ENCODE results near the gene CNOT4.
"Not testable (repeated sequence)": the region's sequence is repeated elsewhere in the genome, so short reads cannot be mapped to it uniquely, and the experiment has no call there.

The CNOT4 gene

DNA sequence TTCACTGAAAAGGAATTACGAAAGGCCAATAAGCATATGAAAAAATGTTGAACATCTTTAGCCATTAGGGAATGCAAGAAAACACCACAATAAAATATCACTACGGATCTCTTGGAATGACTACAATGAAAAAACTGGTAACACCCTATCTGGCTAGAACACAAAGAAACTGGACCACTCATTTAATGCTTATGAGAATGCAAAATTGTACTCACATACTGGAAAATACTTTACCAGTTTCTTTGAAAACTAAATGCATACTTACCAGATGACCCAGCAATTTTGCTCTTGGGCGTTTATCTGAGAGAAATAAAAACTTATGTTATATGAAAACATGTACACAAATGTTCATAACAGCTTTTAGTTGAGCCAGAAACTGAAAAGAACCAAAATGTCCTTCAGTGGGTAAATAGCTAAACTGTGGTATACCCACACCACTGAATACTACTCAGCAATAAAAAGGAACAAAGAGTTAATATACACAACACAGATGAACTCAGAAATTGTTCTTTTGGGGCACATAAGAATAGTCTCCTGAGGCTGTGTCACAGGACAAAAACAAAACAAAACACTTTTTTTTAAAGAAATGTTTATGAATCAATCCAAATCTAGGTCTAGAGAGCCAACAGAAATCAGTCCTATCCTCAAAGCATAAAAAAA lies 23.5 kb downstream of the CNOT4 start:
- TF ChIP-seq, protein P1, sequence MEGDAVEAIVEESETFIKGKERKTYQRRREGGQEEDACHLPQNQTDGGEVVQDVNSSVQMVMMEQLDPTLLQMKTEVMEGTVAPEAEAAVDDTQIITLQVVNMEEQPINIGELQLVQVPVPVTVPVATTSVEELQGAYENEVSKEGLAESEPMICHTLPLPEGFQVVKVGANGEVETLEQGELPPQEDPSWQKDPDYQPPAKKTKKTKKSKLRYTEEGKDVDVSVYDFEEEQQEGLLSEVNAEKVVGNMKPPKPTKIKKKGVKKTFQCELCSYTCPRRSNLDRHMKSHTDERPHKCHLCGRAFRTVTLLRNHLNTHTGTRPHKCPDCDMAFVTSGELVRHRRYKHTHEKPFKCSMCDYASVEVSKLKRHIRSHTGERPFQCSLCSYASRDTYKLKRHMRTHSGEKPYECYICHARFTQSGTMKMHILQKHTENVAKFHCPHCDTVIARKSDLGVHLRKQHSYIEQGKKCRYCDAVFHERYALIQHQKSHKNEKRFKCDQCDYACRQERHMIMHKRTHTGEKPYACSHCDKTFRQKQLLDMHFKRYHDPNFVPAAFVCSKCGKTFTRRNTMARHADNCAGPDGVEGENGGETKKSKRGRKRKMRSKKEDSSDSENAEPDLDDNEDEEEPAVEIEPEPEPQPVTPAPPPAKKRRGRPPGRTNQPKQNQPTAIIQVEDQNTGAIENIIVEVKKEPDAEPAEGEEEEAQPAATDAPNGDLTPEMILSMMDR (IDR thresholded peaks at IDR 0.05; ENCODE audit: borderline replicate concordance, insufficient read depth, low read depth, low read length), result no peak
- H3K4me3 ChIP-seq (ENCODE audit: low read depth, low read length), result no peak overlapping the region

DNA sequence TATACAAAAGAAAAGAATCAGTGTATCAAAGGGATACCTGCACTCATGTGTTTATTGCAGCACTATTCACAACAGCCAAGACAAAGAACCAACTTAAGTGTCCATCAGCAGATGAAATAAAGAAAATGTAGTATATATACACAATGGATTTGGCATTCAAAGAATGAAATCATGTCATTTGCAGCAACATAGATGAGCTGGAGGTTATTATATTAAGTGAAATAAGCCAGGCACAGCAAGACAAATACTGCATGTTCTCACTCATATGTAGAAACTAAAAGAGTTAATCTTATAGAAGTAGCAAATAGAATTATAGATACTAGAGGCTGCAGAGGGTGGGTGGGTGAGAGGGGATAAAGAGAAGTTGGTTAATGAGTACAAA lies 28.3 kb downstream of the CNOT4 start:
- H3K4me3 ChIP-seq (ENCODE audit: low read depth, low read length), result no peak overlapping the region
- TF ChIP-seq, protein P1 (IDR thresholded peaks at IDR 0.05; ENCODE audit: borderline replicate concordance, insufficient read depth, low read depth, low read length), result no peak

DNA sequence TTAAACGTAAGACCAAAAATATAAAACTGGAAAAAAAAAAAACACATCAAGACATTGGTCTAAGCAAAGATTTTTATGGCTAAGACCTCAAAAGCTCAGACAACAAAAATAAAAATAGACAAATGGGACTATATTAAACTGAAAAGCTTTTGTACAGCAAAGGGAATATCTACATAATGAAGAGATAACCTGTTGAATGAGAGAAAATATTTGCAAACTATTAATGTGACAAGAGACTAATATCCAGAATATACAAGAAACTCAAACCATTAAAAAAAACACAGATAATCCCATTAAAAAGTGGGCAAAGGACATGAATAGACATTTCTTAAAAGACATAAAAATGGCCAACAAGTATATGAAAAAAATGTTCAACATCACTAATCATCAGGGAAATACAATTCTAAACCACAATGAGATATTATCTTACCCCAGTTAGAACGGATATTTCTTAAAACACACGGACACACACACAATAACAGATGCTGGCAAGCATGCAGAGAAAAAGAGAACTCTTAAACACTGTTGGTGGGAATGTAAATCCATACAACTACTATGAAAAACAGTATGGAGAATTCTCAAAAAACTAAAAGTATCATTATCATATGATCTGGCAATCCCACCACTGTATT lies 28.8 kb downstream of the CNOT4 start:
- TF ChIP-seq, protein P1 (IDR thresholded peaks at IDR 0.05; ENCODE audit: borderline replicate concordance, insufficient read depth, low read depth, low read length), result no peak
- H3K4me3 ChIP-seq (ENCODE audit: low read depth, low read length), result no peak overlapping the region

DNA sequence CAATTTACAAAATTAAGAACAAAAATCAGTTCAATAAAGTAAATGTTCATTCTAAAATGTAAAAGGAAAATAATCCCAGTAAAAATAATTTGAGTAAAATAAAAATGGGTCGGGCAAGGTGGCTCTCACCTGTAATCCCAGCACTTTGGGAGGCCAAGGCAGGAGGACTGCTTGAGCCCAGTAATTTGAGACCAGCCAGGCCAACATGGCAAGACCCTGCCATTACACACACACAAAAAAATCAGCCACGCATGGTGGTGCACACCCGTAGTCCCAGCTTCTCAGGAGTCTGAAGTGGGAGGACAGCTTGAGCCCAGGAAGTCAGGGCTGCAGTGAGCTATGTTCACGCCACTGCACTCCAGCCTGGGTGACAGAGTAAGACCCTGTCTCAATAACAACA lies 34.4 kb downstream of the CNOT4 start:
- TF ChIP-seq, protein P1 (IDR thresholded peaks at IDR 0.05; ENCODE audit: borderline replicate concordance, insufficient read depth, low read depth, low read length), result no peak
- H3K4me3 ChIP-seq (ENCODE audit: low read depth, low read length), result no peak overlapping the region

DNA sequence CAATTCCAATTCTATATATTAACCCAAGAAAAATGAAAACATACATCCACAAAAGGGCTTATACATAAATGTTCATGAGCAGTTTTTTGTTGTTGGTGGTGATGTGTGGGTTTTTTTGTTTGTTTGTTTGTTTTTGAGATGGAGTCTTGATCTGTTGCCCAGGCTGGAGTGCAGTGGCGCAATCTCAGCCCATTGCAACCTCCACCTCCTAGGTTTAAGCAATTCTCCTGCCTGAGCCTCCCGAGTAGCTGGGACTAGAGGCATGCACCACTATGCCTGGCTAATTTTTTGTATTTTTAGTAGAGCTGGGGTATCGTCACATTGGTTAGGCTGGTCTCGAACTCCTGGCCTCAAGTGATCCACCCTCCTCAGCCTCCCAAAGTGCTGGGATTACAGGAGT lies 40.2 kb downstream of the CNOT4 start:
- not testable (repeated sequence) for H3K4me3 ChIP-seq (ENCODE audit: low read depth, low read length)

DNA sequence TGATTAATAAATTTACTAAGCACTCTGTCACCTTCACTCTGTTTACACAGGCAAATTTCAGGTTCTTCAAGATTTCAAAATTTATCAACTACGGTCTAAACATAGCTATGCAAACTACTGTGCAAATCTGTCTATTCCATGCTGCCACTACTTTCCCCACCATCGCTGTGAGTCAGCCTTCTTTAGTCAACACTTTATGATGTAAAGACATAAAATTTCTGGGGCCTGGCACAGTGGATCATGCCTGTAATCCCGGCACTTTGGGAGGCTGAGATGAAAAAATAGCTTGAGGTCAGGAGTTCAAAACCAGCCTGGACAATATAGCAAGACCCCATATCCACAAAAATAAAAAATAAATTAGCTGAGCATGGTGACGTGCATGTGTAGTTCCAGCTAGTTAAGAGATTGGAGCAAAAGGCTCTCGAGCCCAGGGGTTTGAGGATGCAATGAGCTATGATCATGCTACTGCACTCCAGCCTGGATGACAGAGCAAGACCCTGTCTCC lies 42.6 kb downstream of the CNOT4 start:
- H3K4me3 ChIP-seq (ENCODE audit: low read depth, low read length), result no peak overlapping the region
- TF ChIP-seq, protein P1 (IDR thresholded peaks at IDR 0.05; ENCODE audit: borderline replicate concordance, insufficient read depth, low read depth, low read length), result no peak

DNA sequence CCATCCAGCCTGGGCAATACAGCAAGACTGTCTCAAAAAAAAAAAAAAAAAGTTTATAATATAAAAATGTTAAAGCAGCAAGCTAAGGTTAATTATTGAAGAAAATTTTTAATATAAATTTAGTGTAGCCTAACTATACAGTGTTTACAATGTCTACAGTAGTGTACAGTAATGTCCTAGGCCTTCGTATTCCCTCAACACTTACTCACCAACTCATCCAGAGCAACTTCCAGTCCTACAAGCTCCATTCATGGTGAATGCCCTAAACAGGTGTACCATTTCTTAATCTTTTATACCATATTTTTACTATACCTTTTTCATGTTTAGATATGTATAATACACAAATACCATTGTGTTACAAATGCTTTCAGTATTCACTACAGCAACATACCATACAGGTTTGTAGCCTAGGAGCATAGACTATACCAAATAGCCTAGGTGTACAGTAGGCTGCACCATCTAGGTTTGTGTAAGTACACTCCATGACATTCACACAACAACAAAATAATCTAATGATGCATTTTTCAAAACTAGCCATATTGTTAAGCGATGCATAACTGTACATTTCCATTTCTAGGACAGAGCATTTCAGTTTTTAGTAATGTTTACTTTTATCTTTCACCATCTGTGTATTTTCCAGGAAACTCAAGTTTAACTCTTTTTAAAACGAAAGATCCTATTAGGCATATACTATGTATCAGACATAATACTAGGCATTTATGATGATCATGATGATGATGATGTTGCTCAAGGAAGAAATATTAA lies 43.3 kb downstream of the CNOT4 start:
- no peak overlapping the region for H3K4me3 ChIP-seq (ENCODE audit: low read depth, low read length)
- TF ChIP-seq, protein P1 (IDR thresholded peaks at IDR 0.05; ENCODE audit: borderline replicate concordance, insufficient read depth, low read depth, low read length), result no peak
